ENCODE measurements around the gene PARD6B.
"Not testable (repeated sequence)": the region's sequence is repeated elsewhere in the genome, so short reads cannot be mapped to it uniquely, and the experiment has no call there.

PARD6B gene

DNA sequence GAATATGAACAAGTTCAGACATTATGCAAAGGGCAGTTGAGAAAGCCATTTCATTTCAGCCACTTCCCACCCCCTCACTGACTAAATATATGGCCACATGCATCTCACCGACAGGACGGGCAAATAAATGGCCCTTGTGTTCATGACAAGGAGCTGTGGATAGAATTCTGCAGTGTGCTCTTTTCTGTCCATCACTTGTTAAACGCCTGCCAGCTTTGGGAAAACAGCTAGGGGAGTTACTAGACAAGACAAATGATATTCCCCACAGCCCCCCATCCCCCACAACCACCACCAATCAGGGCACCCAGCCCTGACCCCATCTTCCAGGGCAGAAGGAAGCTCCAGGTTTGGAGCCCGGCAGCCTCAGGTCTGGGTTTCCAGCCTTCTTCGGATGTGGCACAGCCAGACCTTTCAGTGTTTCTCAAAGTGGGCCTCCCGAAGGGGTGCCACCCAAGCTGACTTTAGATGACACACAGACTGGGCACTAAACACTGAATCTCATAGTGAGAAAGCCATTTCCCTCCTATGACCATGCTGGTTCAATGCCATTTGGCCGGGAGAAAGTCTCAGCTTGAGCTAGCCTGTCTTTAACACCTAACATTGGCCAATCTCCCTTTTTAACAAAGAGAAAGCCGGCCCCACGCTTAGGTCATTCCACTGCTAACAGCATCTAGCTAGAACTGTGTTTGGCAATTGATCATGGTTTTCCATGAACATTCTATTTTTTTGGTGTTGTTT lies 36.1 kb upstream of the PARD6B start:
- no peak for ATAC-seq
- TF ChIP-seq ARNTL (CRISPR knock-in tag; IDR thresholded peaks at IDR 0.05; ENCODE audit: borderline replicate concordance, low read depth): no peak
- TF ChIP-seq BACH2 (CRISPR knock-in tag; IDR thresholded peaks at IDR 0.05; ENCODE audit: borderline replicate concordance): no peak
- TF ChIP-seq ZNF70 (CRISPR knock-in tag; IDR thresholded peaks at IDR 0.05): no peak
- TF ChIP-seq, protein P1, sequence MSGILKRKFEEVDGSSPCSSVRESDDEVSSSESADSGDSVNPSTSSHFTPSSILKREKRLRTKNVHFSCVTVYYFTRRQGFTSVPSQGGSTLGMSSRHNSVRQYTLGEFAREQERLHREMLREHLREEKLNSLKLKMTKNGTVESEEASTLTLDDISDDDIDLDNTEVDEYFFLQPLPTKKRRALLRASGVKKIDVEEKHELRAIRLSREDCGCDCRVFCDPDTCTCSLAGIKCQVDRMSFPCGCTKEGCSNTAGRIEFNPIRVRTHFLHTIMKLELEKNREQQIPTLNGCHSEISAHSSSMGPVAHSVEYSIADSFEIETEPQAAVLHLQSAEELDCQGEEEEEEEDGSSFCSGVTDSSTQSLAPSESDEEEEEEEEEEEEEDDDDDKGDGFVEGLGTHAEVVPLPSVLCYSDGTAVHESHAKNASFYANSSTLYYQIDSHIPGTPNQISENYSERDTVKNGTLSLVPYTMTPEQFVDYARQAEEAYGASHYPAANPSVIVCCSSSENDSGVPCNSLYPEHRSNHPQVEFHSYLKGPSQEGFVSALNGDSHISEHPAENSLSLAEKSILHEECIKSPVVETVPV (CRISPR knock-in tag; IDR thresholded peaks at IDR 0.05): no peak

DNA sequence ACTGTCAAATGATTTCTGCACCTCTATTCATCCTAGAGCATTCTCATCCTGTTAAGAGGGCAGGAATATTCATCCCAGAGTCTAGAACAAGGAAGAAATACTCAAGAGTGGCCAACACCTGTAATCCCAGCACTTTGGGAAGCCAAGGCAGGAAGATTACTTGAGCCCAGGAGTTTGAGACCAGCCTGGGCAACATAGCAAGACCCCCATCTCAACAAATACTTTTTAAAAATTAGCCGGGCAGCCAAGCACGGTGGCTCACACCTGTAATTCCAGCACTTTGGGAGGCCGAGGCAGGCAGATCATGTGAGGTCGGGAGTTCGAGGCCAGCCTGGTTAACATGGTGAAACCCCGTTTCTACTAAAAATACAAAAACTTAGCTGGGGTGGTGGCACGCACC lies 33.1 kb upstream of the PARD6B start:
- not testable (repeated sequence) for ATAC-seq

DNA sequence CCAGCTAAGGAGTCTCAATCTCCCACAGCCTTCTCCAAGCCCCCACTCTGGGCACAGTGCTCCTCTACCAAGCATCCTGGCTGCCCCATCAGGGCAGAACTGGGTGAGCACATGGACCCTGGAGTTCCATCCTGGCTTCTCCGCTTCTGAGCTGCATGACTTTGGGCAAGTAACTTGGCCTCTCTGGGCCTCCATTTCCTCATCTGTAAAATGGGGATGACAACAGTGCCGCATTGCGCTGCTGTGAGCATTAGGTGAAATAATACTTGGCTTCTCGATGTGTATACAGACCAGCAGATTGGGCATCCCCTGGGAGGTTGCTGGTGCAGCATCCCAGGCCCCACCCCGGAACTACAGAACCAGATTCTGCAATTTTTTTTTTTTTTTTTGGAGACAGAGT lies 31.7 kb upstream of the PARD6B start:
- TF ChIP-seq CSDC2 (CRISPR knock-in tag; IDR thresholded peaks at IDR 0.05) (no peak), OSR1 (CRISPR knock-in tag; IDR thresholded peaks at IDR 0.05) (no peak), BACH2 (CRISPR knock-in tag; IDR thresholded peaks at IDR 0.05; ENCODE audit: borderline replicate concordance) (no peak), ZFP30 (CRISPR knock-in tag; IDR thresholded peaks at IDR 0.05) (no peak), GLIS3 (CRISPR knock-in tag; IDR thresholded peaks at IDR 0.05) (no peak), ZFP3 (CRISPR knock-in tag; IDR thresholded peaks at IDR 0.05) (no peak), ISL1 (CRISPR knock-in tag; IDR thresholded peaks at IDR 0.05) (no peak), TOX (CRISPR knock-in tag; IDR thresholded peaks at IDR 0.05; ENCODE audit: borderline replicate concordance) (no peak), PPARA (CRISPR knock-in tag; IDR thresholded peaks at IDR 0.05; ENCODE audit: borderline replicate concordance) (no peak), TCF4 (CRISPR knock-in tag; IDR thresholded peaks at IDR 0.05; ENCODE audit: borderline replicate concordance) (no peak), ZNF8 (CRISPR knock-in tag; IDR thresholded peaks at IDR 0.05) (no peak)
- TF ChIP-seq, protein P2, sequence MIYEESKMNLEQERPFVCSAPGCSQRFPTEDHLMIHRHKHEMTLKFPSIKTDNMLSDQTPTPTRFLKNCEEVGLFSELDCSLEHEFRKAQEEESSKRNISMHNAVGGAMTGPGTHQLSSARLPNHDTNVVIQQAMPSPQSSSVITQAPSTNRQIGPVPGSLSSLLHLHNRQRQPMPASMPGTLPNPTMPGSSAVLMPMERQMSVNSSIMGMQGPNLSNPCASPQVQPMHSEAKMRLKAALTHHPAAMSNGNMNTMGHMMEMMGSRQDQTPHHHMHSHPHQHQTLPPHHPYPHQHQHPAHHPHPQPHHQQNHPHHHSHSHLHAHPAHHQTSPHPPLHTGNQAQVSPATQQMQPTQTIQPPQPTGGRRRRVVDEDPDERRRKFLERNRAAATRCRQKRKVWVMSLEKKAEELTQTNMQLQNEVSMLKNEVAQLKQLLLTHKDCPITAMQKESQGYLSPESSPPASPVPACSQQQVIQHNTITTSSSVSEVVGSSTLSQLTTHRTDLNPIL (CRISPR knock-in tag; IDR thresholded peaks at IDR 0.05; ENCODE audit: low read depth): no peak
- TF ChIP-seq, protein P1 (CRISPR knock-in tag; IDR thresholded peaks at IDR 0.05): no peak
- TF ChIP-seq, protein P3, sequence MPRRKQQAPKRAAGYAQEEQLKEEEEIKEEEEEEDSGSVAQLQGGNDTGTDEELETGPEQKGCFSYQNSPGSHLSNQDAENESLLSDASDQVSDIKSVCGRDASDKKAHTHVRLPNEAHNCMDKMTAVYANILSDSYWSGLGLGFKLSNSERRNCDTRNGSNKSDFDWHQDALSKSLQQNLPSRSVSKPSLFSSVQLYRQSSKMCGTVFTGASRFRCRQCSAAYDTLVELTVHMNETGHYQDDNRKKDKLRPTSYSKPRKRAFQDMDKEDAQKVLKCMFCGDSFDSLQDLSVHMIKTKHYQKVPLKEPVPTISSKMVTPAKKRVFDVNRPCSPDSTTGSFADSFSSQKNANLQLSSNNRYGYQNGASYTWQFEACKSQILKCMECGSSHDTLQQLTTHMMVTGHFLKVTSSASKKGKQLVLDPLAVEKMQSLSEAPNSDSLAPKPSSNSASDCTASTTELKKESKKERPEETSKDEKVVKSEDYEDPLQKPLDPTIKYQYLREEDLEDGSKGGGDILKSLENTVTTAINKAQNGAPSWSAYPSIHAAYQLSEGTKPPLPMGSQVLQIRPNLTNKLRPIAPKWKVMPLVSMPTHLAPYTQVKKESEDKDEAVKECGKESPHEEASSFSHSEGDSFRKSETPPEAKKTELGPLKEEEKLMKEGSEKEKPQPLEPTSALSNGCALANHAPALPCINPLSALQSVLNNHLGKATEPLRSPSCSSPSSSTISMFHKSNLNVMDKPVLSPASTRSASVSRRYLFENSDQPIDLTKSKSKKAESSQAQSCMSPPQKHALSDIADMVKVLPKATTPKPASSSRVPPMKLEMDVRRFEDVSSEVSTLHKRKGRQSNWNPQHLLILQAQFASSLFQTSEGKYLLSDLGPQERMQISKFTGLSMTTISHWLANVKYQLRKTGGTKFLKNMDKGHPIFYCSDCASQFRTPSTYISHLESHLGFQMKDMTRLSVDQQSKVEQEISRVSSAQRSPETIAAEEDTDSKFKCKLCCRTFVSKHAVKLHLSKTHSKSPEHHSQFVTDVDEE (CRISPR knock-in tag; IDR thresholded peaks at IDR 0.05): no peak
- TF ChIP-seq, protein P4, sequence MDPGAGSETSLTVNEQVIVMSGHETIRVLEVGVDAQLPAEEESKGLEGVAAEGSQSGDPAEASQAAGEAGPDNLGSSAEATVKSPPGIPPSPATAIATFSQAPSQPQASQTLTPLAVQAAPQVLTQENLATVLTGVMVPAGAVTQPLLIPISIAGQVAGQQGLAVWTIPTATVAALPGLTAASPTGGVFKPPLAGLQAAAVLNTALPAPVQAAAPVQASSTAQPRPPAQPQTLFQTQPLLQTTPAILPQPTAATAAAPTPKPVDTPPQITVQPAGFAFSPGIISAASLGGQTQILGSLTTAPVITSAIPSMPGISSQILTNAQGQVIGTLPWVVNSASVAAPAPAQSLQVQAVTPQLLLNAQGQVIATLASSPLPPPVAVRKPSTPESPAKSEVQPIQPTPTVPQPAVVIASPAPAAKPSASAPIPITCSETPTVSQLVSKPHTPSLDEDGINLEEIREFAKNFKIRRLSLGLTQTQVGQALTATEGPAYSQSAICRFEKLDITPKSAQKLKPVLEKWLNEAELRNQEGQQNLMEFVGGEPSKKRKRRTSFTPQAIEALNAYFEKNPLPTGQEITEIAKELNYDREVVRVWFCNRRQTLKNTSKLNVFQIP (CRISPR knock-in tag; IDR thresholded peaks at IDR 0.05; ENCODE audit: borderline replicate concordance, low read depth): no peak
- no peak for ATAC-seq
